ENCODE data around the gene TEX50. TPM values are rescaled to one million over a fixed set of nuclear protein-coding genes. Genes with fewer than 3 reads are reported as not detected.
"Not testable (repeated sequence)": the region's sequence is repeated elsewhere in the genome, so short reads cannot be mapped to it uniquely, and the experiment has no call there.

TEX50 gene, protein sequence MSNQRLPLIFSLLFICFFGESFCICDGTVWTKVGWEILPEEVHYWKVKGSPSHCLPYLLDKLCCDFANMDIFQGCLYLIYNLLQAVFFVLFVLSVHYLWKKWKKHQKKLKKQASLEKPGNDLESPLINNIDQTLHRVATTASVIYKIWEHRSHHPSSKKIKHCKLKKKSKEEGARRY
- 1 to 10 TPM in 1 of 2 donors, not detected in 1; 1.1 TPM for total RNA-seq

DNA sequence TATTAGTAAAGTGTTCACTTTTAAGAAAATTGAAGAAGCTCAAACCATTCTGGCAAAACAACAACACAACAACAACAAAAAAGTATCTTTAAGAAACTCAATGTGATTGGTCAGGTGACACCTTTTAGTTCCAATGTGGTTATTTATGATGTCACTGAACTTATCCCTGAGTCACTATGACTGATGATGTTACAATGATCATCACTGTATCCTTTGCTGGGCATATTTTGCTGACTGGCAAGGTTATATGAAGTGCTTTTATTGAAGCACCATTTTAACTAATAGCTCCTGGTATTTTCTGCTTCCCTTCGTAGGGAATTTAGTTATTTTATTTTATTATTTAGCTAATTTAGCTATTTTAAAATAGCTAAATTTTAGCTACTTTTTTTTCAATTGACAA lies at the start of gene TEX50:
Gene TEX50 (plus strand): TSS at position 223 of the 400 bp plus-strand sequence. CDS start 184 bp downstream, outside the sequence.
- intact Hi-C loops (cut with DNase I), result no loop called here
- DNase-seq (ENCODE audit: low spot score), result no peak
- Histone ChIP-seq H3K27ac (no peak within 1 kb of the TSS), H3K27me3 (replicated peaks; ENCODE audit: insufficient read depth) (no peaks in the 10 kb centered on the region), H3K36me3 (no peaks in the 10 kb centered on the region), H3K4me3 (no peak within 1 kb of the TSS), H3K9me3 (no peaks in the 10 kb centered on the region), H3K4me1 (replicated peaks) (no peaks in the 10 kb centered on the region)
- TF ChIP-seq POLR2AphosphoS5 (IDR thresholded peaks at IDR 0.05) (no peak), POLR2A (IDR thresholded peaks at IDR 0.05) (no peak)
- TF ChIP-seq, protein P1, sequence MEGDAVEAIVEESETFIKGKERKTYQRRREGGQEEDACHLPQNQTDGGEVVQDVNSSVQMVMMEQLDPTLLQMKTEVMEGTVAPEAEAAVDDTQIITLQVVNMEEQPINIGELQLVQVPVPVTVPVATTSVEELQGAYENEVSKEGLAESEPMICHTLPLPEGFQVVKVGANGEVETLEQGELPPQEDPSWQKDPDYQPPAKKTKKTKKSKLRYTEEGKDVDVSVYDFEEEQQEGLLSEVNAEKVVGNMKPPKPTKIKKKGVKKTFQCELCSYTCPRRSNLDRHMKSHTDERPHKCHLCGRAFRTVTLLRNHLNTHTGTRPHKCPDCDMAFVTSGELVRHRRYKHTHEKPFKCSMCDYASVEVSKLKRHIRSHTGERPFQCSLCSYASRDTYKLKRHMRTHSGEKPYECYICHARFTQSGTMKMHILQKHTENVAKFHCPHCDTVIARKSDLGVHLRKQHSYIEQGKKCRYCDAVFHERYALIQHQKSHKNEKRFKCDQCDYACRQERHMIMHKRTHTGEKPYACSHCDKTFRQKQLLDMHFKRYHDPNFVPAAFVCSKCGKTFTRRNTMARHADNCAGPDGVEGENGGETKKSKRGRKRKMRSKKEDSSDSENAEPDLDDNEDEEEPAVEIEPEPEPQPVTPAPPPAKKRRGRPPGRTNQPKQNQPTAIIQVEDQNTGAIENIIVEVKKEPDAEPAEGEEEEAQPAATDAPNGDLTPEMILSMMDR (IDR thresholded peaks at IDR 0.05), result no peak
- WGBS, result 100% methylated on average over 1 of the region's 1 CpG

DNA sequence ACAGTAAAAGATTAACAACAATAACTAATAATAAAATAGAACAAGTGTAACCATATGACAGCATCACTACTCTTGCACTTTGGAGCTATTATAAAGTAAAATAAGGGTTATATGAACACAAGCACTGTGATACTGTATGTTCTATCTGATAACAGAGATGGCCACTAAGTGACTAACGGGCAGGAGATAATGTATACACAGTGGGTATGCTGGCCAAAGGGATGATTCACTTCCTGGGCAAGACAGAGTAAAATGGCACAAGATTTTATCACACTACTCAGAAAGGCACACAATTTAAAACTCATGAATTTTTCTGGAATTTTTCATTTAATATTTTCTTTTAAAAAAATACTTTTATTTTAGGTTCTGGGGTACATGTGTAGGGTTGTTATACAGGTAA lies 44.6 kb upstream of the TEX50 start:
- no peaks in the 10 kb centered on the region for H3K36me3 ChIP-seq
- intact Hi-C loops (cut with DNase I), result no loop called here
- 28% methylated on average over 1 of the region's 1 CpG for WGBS
- H3K27ac ChIP-seq, result no peak overlapping the region
- TF ChIP-seq, protein P1 (IDR thresholded peaks at IDR 0.05), result no peak
- TF ChIP-seq POLR2AphosphoS5 (IDR thresholded peaks at IDR 0.05) (no peak), POLR2A (IDR thresholded peaks at IDR 0.05) (no peak)
- no peaks in the 10 kb centered on the region for H3K4me1 ChIP-seq (replicated peaks)
- H3K4me3 ChIP-seq, result no peak overlapping the region
- no peaks in the 10 kb centered on the region for H3K9me3 ChIP-seq
- no peak for DNase-seq (ENCODE audit: low spot score)
- H3K27me3 ChIP-seq (replicated peaks; ENCODE audit: insufficient read depth), result no peaks in the 10 kb centered on the region

DNA sequence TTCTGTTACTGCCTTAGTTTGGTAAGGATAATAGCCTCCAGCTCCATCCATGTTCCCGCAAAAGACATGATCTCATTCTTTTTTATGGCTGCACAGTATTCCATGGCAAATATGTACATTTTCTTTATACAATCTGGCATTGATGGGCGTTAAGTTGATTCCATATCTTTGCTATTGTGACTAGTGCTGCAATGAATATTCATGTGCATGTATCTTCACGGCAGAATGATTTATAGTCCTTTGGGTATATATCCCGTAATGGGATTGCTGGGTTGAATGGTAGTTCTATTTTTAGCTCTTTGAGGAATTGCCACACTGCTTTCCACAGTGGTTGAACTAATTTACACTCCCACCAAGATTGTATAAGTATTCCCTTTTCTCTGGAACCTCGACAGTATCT lies 44.0 kb upstream of the TEX50 start:
- H3K27me3 ChIP-seq (replicated peaks; ENCODE audit: insufficient read depth); H3K36me3 ChIP-seq; intact Hi-C loops (cut with DNase I); H3K4me3 ChIP-seq; H3K9me3 ChIP-seq; DNase-seq (ENCODE audit: low spot score); H3K4me1 ChIP-seq (replicated peaks); H3K27ac ChIP-seq: not testable (repeated sequence)
- WGBS, result 81% methylated on average over 5 of the region's 5 CpGs

DNA sequence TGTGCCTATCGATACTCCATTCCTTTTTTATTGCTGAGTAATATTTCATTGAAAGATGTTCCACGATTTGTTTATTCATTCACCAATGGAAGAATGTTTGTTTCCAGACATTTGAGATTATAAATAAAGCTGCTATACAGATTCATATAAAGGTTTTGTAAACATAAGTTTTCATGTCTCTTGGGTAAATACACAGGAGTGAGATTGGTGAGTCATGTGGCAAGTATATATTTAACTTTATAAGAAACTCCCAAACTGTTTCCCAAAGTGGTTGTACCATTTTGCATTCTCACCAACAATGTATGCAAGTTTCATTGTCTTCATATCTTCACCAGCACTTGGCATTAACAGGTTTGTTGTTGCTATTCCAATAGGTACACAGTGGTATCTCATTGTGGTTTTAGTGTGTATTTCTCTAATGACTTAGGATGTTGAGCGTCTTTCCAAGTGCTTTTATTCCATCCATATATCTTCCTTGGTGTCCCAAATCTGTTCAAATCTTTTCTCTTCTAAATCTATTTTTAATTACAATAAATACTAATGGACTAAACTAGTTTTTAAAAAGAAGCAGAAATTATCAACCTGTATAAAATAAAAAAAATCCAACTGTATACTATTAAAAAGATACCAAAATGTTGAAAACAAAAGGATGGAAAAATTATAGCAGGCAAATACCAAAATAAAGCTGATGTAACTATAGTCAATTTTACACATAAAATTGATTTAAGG lies 38.9 kb upstream of the TEX50 start:
- intact Hi-C loops (cut with DNase I), result no loop called here
- Histone ChIP-seq H3K27me3 (replicated peaks; ENCODE audit: insufficient read depth) (no peaks in the 10 kb centered on the region), H3K36me3 (no peaks in the 10 kb centered on the region), H3K27ac (no peak overlapping the region), H3K4me3 (no peak overlapping the region), H3K4me1 (replicated peaks) (no peaks in the 10 kb centered on the region), H3K9me3 (no peaks in the 10 kb centered on the region)
- no peak for DNase-seq (ENCODE audit: low spot score)
- no peak for TF ChIP-seq POLR2A (IDR thresholded peaks at IDR 0.05)
- no peak for TF ChIP-seq POLR2AphosphoS5 (IDR thresholded peaks at IDR 0.05)
- TF ChIP-seq, protein P1 (IDR thresholded peaks at IDR 0.05), result no peak
- 90% methylated on average over 3 of the region's 3 CpGs for WGBS

DNA sequence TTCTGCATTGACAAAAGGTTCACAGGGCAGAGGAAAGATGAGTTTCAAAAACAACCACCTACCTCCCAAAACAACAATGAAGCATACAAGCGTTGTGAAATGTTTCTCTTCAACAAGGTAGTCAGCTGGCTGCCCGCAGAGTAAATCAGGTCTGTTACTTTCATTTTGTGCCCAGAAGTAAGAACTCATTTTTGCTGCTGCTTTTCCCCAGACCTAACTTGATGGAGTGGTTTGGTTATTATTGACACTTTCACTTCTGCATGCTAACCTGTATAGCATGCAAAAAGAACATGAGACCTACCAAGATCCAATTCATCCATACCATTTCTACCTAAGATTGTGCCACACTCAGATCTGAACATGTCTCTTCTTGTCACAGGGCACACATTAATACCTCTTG lies 33.5 kb upstream of the TEX50 start:
- Histone ChIP-seq H3K4me3 (no peak overlapping the region), H3K36me3 (no peaks in the 10 kb centered on the region), H3K27ac (no peak overlapping the region), H3K9me3 (no peaks in the 10 kb centered on the region), H3K27me3 (replicated peaks; ENCODE audit: insufficient read depth) (no peaks in the 10 kb centered on the region), H3K4me1 (replicated peaks) (no peaks in the 10 kb centered on the region)
- 79% methylated on average over 2 of the region's 2 CpGs for whole genome bisulfite sequencing
- intact Hi-C loops (cut with DNase I), result no loop called here
- no peak for DNase-seq (ENCODE audit: low spot score)
- no peak for TF ChIP-seq POLR2A (IDR thresholded peaks at IDR 0.05)
- TF ChIP-seq, protein P1 (IDR thresholded peaks at IDR 0.05), result no peak

All from prostate gland (tissue), 2 donors.